GM23338 (cell line): Measurements from ENCODE around the gene DNAJB2. TPM values are rescaled to one million over a fixed set of nuclear protein-coding genes. Genes with fewer than 3 reads are reported as not detected.

Source experiments
- ATAC-seq: fragments of 200-7000 bp; cut with Tn5 transposase; 3 replicates; pipeline ENCODE4 v1.9.1; 2020
- DNase-seq: peaks from one replicate; pipeline ENCODE4 v3.0.0-alpha.2; 2015; ENCODE audit warnings: low spot score
- H2AFZ ChIP-seq: fragments of 200-600 bp; sonication (generic); 2 replicates; pipeline ENCODE4 v1.8.0; 2016; ENCODE audit warnings: antibody characterized with exemption, mild to moderate bottlenecking, moderate library complexity
- H3F3A ChIP-seq: fragments of 200-600 bp; sonication (generic); replicated peaks from 2 replicates; pipeline ENCODE4 v1.8.0; 2017; ENCODE audit warnings: antibody characterized with exemption, mixed run types, low read depth
- H3K27ac ChIP-seq: fragments of 200-600 bp; sonication (generic); 2 replicates; pipeline ENCODE4 v1.6.1; 2016; ENCODE audit warnings: low read depth
- H3K27me3 ChIP-seq: fragments of 200-600 bp; sonication (generic); 2 replicates; pipeline ENCODE4 v1.8.0; 2016; ENCODE audit warnings: mild to moderate bottlenecking, mixed run types, moderate library complexity; ENCODE audit not compliant: insufficient read depth
- H3K36me3 ChIP-seq: fragments of 200-600 bp; sonication (generic); 2 replicates; pipeline ENCODE4 v1.8.0; 2016; ENCODE audit warnings: mild to moderate bottlenecking; ENCODE audit not compliant: insufficient read depth
- H3K4me1 ChIP-seq: fragments of 200-600 bp; sonication (generic); 2 replicates; pipeline ENCODE4 v1.8.0; 2016; ENCODE audit warnings: mild to moderate bottlenecking, moderate library complexity; ENCODE audit not compliant: insufficient read depth
- H3K4me2 ChIP-seq: fragments of 200-600 bp; sonication (generic); 2 replicates; pipeline ENCODE4 v1.7.1; 2017; ENCODE audit warnings: mixed run types
- H3K4me3 ChIP-seq: fragments of 200-600 bp; sonication (generic); 2 replicates; pipeline ENCODE4 v1.6.1; 2016; ENCODE audit warnings: mixed run types
- H3K79me2 ChIP-seq: fragments of 200-600 bp; sonication (generic); replicated peaks from 2 replicates; pipeline ENCODE4 v1.8.0; 2017; ENCODE audit warnings: mild to moderate bottlenecking; ENCODE audit not compliant: insufficient read depth
- H3K9me2 ChIP-seq: fragments of 200-600 bp; sonication (generic); 2 replicates; pipeline ENCODE4 v1.8.0; 2017; ENCODE audit not compliant: insufficient read depth
- H4K20me1 ChIP-seq: fragments of 200-600 bp; sonication (generic); replicated peaks from 2 replicates; pipeline ENCODE4 v1.8.0; 2017; ENCODE audit warnings: mild to moderate bottlenecking; ENCODE audit not compliant: insufficient read depth
- H3K27ac Mint-ChIP-seq: 2 replicates; pipeline ENCODE4 v1.8.0; 2020; ENCODE audit warnings: inconsistent platforms, mild to moderate bottlenecking, moderate library complexity, mixed read lengths
- H3K27me3 Mint-ChIP-seq: 3 replicates; pipeline ENCODE4 v1.8.0; 2022; ENCODE audit warnings: low read depth, mild to moderate bottlenecking, moderate library complexity, mixed read lengths, inconsistent platforms; ENCODE audit not compliant: insufficient read depth, poor library complexity
- H3K36me3 Mint-ChIP-seq: 3 replicates; pipeline ENCODE4 v1.8.0; 2021; ENCODE audit warnings: low read depth, mild to moderate bottlenecking, inconsistent platforms, moderate library complexity, mixed read lengths
- H3K4me1 Mint-ChIP-seq: 3 replicates; pipeline ENCODE4 v1.8.0; 2020; ENCODE audit warnings: mild to moderate bottlenecking, inconsistent platforms, mixed read lengths
- H3K4me3 Mint-ChIP-seq: 3 replicates; pipeline ENCODE4 v1.8.0; 2021; ENCODE audit warnings: moderate library complexity, mild to moderate bottlenecking, inconsistent platforms, mixed read lengths
- H3K9me3 Mint-ChIP-seq: 3 replicates; pipeline ENCODE4 v1.8.0; 2020; ENCODE audit warnings: moderate library complexity, mild to moderate bottlenecking, inconsistent platforms, mixed read lengths
- CREB1 ChIP-seq: fragments of 250-450 bp; sonication (Bioruptor Pico); IDR thresholded peaks from 2 replicates; pipeline ENCODE4 v1.5.0; 2020; ENCODE audit warnings: low read depth, mild to moderate bottlenecking, moderate library complexity
- EZH2 ChIP-seq: fragments of 200-600 bp; sonication (generic); IDR thresholded peaks from one replicate; pipeline ENCODE4 v1.8.0; 2017; ENCODE audit warnings: antibody characterized with exemption, mild to moderate bottlenecking, low read depth; ENCODE audit not compliant: unreplicated experiment
- EZH2phosphoT487 ChIP-seq: fragments of 200-600 bp; sonication (generic); IDR thresholded peaks from one replicate; pipeline ENCODE4 v1.8.1; 2018; ENCODE audit warnings: antibody characterized with exemption; ENCODE audit not compliant: unreplicated experiment
- JUNB ChIP-seq: IDR thresholded peaks from one replicate; pipeline ENCODE4 v1.6.1; 2016; ENCODE audit warnings: antibody characterized with exemption; ENCODE audit not compliant: unreplicated experiment
- NANOG ChIP-seq: IDR thresholded peaks from 2 replicates; pipeline ENCODE4 v1.6.1; 2016; ENCODE audit warnings: antibody characterized with exemption, borderline replicate concordance
- POLR2AphosphoS5 ChIP-seq: IDR thresholded peaks from 2 replicates; pipeline ENCODE4 v1.6.1; 2016; ENCODE audit warnings: antibody characterized with exemption, low read depth
- STAT1 ChIP-seq: IDR thresholded peaks from one replicate; pipeline ENCODE4 v1.6.1; 2016; ENCODE audit warnings: antibody characterized with exemption; ENCODE audit not compliant: unreplicated experiment
- ZNF114 ChIP-seq: fragments of 250-450 bp; sonication (Bioruptor Pico); IDR thresholded peaks from 2 replicates; pipeline ENCODE4 v1.5.0; 2020; ENCODE audit warnings: mild to moderate bottlenecking, moderate library complexity
- ZNF331 ChIP-seq: fragments of 250-450 bp; sonication (Bioruptor Pico); IDR thresholded peaks from 2 replicates; pipeline ENCODE4 v1.5.0; 2020; ENCODE audit warnings: low read depth, mild to moderate bottlenecking, moderate library complexity
- polyA plus RNA-seq: library from polyadenylated mRNA; unstranded; fragments of >200 nt; fragmentation: Nextera tagmentation; extraction: Ambion mirVana; gene quantifications from 2 replicates; pipeline ENCODE4 v1.2.1, GENCODE V29; 2016
- total RNA-seq: library from RNA; depleted of rRNA; stranded (reverse); fragments of >200 nt; shearing (Covaris generic); gene quantifications from 2 replicates; pipeline ENCODE4 v1.2.3, GENCODE V29; 2014
- TF ChIP-seq, protein P1 (sequence below): IDR thresholded peaks from 2 replicates; pipeline ENCODE4 v1.6.1; 2016; ENCODE audit warnings: antibody characterized with exemption
- TF ChIP-seq, protein P2 (sequence below): fragments of 250-450 bp; sonication (Bioruptor Pico); IDR thresholded peaks from 2 replicates; pipeline ENCODE4 v1.5.0; 2020; ENCODE audit warnings: mild to moderate bottlenecking, moderate library complexity
- TF ChIP-seq, protein P3 (sequence below): IDR thresholded peaks from one replicate; pipeline ENCODE4 v1.6.1; 2018; ENCODE audit warnings: antibody characterized with exemption; ENCODE audit not compliant: unreplicated experiment

DNAJB2 gene
- total and polyA plus RNA-seq, 2 experiments from 2014 or later: 6.4 to 25.9 TPM

DNA sequence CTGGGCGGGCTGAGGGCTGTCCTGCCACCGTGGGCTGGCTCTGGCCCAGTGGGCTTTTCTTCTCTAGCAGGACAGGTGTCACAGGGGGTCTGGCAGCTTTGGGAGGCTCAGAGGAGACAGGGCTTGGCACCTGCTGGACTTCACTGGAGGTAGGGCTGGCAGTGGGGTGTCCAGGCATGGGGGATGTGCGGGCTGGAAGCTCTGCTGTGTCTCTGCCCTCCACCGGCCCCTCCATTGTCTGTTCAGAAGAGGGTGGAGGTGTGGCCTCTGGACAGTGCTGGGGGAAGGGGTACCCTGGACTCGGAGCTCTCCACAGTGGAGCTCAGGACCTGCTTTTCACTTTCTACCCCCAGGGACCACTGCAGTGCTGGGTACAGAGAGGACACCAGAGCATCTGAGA is 20.9 kb downstream of the DNAJB2 start:
- peaks cover 12% of the 10 kb centered on the region for H3K27me3 ChIP-seq
- peak; percentile 12 for ATAC-seq

More for the DNA sequence above, 20.9 kb downstream of the DNAJB2 start:
- Histone ChIP-seq H3K4me1 (peaks cover 6% of the 10 kb centered on the region; the same call in 1 of the 2 replicates), H3K9me2 (no peaks in the 10 kb centered on the region), H3K4me3 (no peak overlapping the region), H3K36me3 (no peaks in the 10 kb centered on the region), H2AFZ (no peak overlapping the region), H4K20me1 (peaks cover 5% of the 10 kb centered on the region; the same call in 1 of the 2 replicates), H3K4me2 (no peak overlapping the region), H3K27ac (no peak overlapping the region), H3K79me2 (no peaks in the 10 kb centered on the region), H3F3A (peaks cover 5% of the 10 kb centered on the region; the same call in 1 of the 2 replicates)
- Mint-ChIP-seq H3K36me3 (no peaks in the 10 kb centered on the region; the same call in 2 of the 3 replicates), H3K27ac (no peak overlapping the region), H3K4me3 (no peak overlapping the region), H3K9me3 (no peaks in the 10 kb centered on the region; the same call in 2 of the 3 replicates), H3K27me3 (peaks cover 26% of the 10 kb centered on the region), H3K4me1 (peaks cover 12% of the 10 kb centered on the region)
- TF ChIP-seq, protein P1, sequence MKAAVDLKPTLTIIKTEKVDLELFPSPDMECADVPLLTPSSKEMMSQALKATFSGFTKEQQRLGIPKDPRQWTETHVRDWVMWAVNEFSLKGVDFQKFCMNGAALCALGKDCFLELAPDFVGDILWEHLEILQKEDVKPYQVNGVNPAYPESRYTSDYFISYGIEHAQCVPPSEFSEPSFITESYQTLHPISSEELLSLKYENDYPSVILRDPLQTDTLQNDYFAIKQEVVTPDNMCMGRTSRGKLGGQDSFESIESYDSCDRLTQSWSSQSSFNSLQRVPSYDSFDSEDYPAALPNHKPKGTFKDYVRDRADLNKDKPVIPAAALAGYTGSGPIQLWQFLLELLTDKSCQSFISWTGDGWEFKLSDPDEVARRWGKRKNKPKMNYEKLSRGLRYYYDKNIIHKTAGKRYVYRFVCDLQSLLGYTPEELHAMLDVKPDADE: no peak
- TF ChIP-seq, protein P2, sequence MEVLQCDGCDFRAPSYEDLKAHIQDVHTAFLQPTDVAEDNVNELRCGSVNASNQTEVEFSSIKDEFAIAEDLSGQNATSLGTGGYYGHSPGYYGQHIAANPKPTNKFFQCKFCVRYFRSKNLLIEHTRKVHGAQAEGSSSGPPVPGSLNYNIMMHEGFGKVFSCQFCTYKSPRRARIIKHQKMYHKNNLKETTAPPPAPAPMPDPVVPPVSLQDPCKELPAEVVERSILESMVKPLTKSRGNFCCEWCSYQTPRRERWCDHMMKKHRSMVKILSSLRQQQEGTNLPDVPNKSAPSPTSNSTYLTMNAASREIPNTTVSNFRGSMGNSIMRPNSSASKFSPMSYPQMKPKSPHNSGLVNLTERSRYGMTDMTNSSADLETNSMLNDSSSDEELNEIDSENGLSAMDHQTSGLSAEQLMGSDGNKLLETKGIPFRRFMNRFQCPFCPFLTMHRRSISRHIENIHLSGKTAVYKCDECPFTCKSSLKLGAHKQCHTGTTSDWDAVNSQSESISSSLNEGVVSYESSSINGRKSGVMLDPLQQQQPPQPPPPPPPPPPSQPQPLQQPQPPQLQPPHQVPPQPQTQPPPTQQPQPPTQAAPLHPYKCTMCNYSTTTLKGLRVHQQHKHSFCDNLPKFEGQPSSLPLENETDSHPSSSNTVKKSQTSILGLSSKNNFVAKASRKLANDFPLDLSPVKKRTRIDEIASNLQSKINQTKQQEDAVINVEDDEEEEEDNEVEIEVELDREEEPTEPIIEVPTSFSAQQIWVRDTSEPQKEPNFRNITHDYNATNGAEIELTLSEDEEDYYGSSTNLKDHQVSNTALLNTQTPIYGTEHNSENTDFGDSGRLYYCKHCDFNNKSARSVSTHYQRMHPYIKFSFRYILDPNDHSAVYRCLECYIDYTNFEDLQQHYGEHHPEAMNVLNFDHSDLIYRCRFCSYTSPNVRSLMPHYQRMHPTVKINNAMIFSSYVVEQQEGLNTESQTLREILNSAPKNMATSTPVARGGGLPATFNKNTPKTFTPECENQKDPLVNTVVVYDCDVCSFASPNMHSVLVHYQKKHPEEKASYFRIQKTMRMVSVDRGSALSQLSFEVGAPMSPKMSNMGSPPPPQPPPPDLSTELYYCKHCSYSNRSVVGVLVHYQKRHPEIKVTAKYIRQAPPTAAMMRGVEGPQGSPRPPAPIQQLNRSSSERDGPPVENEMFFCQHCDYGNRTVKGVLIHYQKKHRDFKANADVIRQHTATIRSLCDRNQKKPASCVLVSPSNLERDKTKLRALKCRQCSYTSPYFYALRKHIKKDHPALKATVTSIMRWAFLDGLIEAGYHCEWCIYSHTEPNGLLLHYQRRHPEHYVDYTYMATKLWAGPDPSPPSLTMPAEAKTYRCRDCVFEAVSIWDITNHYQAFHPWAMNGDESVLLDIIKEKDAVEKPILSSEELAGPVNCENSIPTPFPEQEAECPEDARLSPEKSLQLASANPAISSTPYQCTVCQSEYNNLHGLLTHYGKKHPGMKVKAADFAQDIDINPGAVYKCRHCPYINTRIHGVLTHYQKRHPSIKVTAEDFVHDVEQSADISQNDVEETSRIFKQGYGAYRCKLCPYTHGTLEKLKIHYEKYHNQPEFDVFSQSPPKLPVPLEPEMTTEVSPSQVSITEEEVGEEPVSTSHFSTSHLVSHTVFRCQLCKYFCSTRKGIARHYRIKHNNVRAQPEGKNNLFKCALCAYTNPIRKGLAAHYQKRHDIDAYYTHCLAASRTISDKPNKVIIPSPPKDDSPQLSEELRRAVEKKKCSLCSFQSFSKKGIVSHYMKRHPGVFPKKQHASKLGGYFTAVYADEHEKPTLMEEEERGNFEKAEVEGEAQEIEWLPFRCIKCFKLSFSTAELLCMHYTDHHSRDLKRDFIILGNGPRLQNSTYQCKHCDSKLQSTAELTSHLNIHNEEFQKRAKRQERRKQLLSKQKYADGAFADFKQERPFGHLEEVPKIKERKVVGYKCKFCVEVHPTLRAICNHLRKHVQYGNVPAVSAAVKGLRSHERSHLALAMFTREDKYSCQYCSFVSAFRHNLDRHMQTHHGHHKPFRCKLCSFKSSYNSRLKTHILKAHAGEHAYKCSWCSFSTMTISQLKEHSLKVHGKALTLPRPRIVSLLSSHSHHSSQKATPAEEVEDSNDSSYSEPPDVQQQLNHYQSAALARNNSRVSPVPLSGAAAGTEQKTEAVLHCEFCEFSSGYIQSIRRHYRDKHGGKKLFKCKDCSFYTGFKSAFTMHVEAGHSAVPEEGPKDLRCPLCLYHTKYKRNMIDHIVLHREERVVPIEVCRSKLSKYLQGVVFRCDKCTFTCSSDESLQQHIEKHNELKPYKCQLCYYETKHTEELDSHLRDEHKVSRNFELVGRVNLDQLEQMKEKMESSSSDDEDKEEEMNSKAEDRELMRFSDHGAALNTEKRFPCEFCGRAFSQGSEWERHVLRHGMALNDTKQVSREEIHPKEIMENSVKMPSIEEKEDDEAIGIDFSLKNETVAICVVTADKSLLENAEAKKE: no peak
- TF ChIP-seq NANOG (no peak), ZNF114 (CRISPR knock-in tag) (no peak), EZH2phosphoT487 (no peak), JUNB (no peak), EZH2 (no peak), POLR2AphosphoS5 (no peak), CREB1 (CRISPR knock-in tag) (no peak), ZNF331 (CRISPR knock-in tag) (no peak), STAT1 (no peak)
- TF ChIP-seq, protein P3, sequence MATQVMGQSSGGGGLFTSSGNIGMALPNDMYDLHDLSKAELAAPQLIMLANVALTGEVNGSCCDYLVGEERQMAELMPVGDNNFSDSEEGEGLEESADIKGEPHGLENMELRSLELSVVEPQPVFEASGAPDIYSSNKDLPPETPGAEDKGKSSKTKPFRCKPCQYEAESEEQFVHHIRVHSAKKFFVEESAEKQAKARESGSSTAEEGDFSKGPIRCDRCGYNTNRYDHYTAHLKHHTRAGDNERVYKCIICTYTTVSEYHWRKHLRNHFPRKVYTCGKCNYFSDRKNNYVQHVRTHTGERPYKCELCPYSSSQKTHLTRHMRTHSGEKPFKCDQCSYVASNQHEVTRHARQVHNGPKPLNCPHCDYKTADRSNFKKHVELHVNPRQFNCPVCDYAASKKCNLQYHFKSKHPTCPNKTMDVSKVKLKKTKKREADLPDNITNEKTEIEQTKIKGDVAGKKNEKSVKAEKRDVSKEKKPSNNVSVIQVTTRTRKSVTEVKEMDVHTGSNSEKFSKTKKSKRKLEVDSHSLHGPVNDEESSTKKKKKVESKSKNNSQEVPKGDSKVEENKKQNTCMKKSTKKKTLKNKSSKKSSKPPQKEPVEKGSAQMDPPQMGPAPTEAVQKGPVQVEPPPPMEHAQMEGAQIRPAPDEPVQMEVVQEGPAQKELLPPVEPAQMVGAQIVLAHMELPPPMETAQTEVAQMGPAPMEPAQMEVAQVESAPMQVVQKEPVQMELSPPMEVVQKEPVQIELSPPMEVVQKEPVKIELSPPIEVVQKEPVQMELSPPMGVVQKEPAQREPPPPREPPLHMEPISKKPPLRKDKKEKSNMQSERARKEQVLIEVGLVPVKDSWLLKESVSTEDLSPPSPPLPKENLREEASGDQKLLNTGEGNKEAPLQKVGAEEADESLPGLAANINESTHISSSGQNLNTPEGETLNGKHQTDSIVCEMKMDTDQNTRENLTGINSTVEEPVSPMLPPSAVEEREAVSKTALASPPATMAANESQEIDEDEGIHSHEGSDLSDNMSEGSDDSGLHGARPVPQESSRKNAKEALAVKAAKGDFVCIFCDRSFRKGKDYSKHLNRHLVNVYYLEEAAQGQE: no peak
- no peak for DNase-seq
